ENCODE results near the gene ANO4.
"Not testable (repeated sequence)": the region's sequence is repeated elsewhere in the genome, so short reads cannot be mapped to it uniquely, and the experiment has no call there.

Gene ANO4

DNA sequence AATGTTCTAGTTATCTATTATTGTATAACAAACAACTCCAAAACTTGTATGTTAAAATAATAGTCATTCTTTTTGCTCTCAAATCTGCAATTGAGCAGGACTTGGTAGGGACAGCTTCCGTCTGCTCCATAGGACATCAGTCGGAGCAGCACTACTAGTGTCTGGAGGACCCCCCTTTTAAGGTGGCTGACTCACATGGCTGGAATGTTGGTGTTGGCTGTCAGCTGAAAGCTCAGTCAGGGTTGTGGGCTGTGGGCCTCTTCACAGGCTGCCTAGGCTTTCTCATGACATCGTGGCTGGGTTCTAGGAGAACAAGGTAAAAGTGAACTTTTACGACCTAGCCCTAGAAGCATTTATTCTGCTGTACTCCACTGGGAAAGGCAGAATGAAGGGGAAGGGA is 160.6 kb downstream of the ANO4 start:
- DNase-seq: peak; percentile 31

DNA sequence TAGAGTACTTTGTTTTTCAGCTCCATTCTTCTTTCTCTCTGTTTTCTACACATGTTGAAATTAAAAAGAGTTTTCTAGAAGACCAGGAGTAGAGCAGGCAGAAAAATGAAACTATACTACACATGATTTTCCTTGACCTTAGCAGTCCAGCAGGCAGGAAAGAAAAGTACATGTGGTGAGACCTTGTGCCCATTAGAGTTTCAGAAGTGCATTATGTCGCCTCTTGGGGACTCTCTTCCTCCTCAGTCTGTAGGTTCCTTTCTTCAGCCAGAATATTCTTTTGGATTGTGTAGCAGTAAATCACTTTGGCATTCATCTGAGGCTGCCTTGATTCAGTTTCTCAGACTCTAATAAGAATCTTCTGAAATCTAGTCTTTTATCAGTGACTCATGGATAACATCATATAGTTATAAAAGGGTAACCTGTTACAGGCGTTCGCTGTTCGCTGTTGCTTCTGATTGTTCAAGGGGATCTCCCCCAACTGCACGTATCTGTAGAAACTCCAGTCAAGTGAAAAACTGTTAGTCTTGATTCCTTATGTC is 161.8 kb downstream of the ANO4 start:
- no peak for DNase-seq

DNA sequence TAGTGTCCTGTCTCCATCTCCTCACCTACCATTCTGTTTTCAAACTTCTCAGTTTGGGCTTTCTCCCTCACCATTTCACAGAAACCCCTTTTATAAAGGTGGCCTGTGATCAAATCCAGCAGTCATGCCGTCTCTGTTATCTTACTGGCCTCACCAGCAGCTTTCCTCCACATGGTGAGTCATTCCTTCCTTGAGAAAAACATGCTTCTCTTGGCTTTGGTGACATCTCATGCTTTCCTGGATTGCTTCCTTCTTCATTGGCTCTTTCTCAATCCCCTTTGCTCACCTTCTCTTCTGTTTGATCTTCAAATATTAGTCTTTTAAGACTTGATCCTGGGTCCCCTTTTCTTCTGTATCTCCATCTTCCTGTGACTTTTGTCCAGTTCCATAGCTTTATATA is 164.9 kb downstream of the ANO4 start:
- DNase-seq: no peak

DNA sequence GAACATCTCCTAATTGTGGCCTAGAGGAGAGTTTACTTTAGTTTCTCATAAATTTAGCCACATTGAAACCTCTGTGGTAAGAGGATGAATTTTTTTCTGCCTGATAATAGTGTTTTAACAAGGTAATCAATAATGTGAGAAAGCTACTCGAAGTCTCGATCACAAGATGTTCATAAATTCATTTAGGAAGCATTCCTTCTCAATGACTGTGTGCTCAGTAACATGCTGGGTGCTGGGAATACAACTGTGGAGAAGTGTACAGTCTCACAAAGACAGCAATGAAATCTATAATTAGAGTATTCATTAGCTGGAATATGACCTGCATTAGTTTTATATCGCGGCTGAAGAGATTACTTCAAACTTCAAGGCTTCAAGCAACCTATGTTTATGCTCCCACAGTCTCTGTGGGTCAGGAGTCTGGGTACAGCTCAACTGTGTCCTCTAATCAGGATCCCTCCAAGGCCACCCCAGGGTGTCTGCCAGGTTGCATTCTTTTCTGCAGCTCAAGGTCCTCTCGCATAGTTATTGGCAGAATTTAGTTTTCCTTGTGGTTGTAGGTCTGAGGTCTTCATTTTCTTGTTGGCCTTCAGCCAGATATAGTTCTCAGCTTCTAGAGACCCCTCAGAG is 167.6 kb downstream of the ANO4 start:
- no peak for DNase-seq

DNA sequence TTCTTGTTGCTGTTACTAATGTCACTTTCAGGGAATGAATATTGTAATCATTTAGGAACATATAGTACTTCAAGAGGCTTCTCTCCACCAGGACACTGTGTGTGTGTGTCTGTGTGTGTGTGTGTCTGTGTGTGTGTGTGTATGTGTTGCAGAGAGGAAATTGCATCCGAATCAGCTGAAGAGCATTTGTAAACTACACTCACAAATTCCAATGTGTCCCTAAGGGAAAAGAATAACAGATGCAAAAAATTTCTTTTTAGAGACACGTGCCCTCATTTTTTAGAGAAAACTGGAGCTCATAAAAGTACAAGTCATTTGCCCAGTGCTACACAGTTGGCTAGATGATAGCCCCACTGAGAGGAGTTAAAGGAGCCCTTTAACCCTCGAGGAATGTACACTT is 168.8 kb downstream of the ANO4 start:
- DNase-seq: no peak

DNA sequence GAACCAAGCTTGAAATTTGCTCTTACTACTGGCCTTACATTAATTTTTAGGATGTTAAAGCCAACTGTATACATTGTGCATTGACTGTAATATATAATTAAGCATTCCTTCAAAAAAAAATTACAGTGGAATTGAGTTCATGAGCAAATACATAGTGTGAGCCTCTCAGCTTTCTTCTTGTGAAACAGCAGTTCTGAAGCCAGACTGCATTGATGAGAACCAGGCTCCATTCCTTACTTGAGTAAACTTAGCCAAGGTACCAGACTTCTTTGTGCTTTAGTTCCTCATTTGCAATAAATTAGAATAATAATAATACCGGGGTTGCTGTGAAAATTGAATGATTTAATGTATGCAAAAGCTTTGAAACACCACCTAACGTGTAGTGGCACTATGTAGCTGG is 169.5 kb downstream of the ANO4 start:
- no peak for DNase-seq

DNA sequence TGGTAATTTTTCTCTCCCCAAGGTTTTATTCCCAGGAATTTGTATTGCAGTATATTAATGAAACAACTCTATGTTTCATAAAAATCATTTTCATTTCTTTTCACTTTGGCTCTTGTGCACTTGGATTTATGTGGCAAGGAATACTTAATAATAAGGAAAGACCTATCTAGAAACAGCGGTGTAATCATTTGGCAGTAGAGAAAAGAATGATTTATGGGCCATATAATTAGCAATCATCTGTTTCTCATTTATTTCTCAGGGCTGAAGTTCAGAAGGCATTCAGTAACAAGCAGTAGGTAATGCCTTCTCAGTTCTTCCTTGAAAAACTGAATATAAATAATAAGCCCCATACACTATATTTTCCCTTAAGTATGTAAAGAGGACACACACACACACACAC is 172.6 kb downstream of the ANO4 start:
- DNase-seq: no peak

DNA sequence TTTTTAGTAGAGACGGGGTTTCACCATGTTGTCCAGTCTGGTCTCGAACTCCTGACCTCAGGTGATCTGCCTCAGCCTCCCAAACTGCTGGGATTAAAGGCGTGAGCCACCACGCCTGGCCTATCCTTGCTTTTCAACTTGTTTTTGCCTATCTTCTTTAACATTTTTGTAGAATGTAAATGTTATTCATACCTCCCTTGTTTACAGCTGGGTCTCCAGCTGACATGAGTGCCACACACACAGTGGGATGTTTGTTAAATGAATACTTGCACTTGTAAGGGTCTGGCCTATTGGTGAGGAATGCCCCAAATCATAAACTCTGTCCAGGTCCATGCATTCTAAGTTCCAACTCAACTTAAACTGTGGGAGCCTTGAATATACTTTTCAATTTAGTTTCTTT is 176.3 kb downstream of the ANO4 start:
- DNase-seq: no peak

DNA sequence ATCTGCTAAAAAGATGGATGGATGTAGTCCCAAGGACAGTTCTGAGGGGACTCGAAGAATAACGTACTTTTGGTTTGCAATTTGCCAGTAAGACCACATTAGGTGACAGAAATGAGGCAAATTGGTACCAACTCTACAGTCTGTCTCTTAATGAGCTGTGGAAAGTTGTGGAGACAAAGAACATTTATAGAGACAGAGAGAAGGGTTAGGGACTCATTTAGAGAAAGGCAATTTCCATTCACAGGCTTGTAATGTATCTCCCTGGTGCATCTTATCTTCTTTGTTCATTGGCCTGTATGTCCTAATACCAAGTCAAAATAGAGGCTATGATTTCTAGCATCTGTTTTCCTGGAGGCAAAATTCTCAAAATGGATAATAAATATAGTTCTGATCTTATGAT is 177.5 kb downstream of the ANO4 start:
- no peak for DNase-seq

DNA sequence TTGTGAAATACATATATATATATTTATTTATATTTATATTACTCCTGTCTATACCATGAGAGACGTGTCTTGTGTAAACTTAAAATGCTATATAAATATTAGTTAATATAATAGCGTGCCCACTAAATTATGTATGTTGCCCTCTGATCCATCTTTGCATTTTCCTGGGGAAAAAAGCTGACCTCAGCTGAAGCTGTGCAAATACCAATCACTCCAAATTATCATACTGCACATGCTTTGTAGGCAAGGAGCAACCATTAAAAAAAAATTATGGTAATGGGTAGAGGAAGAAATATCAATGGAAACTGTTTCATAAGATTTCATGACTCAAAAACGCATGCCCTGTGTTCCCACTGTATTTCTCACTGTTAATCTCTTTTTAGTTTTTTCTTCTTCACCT is 179.8 kb downstream of the ANO4 start:
- no peak for DNase-seq

DNA sequence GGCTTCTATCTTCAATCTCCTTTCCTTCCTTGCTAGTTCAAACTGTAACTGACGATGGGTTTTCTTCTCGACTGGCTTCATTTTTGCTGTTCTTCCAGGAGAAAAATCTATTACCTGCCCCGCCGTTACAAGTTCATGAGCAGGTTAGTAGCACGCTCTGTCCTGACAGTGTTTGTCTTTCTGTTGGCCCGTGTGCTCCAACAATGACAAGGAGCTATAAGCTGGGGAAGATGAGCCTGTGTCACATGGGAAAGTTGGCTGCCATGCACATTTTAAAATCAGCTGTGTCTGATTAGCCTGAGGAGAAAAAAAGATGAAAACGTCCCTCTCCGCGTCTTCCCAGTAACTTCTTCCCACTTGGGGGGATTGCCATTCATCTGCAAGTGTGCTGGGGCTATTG is 180.2 kb downstream of the ANO4 start:
- DNase-seq: no peak

DNA sequence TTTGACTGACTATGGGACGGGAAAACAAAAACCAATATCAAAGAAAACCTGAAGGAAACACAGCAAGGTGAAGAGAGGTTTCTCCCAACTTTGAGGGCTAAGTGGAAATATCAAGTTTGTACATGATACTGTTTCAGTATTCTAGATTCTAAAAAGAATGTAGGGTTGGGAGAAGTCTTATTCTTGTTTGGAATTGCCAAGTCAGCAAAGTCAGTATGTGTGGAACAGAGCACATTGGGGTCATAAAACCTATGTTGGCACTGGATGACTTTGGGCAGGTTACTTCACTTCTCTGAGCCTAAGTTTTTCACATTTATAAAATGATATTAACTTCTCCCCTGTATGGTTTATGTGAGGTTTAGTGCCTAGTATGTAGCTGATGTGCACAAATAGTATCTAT is 182.2 kb downstream of the ANO4 start:
- DNase-seq: no peak

DNA sequence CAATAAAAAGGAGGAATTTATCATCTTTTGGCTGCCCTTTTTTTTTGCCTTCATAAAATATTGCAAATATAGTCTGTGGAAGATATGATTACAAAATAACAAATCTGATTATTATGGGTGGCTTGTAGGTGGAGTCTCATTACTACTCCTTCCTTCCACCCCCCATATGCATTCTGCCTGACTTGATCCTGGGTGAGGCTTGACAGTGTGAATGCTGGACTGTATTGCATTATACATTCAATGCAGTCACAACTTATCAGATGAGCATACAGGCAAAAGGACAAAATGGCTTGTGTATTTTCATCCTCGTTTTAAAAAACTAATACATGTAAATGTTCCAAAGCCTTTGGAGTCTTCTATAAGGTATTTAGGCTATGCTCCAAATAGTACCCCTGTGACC is 186.3 kb downstream of the ANO4 start:
- no peak for DNase-seq

DNA sequence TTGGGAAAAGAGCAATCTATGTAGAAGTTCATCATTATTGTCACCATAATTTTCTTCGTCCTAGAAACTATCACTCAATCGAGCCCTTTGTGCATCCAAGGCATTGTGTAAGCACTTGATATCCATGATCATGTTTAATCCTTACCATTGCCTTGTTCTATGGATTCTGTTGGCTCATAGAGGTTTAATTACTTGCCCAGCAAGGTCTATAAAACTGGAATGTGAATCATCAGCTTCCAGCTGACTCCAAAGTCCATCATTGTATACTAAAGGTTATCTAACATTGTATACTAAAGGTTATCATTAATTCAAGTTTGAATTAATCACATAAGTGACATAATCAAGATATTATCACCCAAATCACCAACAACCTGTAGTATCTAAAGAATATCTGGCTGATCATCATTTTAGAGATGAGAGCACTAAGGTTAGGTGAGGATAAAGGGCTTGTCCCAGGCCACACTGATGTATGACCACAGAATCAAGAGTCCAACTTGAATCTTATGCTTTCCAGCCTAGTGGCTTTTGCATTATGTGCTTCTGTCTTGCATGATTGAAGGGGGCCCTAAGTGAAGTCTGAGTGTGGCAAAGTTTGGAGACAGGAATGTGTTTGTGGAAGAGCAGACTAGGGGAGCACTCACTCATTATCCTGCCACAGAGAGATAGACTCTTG is 188.1 kb downstream of the ANO4 start:
- no peak for DNase-seq

DNA sequence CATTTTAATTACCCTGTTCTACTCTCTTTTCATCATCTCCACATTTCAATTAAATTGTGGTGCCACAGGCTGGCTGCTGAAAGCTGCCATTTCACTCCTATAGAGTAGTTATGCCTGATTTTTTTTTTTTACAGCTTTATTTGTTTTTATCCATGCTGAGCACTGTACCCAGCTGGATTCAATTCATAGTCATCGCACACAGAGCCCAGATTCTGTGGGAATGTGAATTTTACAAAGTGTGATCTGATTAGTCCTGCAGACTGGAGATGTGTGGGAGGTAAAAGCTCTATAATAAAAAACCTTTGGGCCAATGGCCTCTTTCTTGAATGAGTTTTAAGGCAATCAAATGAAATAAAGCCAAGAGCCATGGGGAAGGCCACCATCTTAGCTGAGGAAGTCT is 190.2 kb downstream of the ANO4 start:
- no peak for DNase-seq

DNA sequence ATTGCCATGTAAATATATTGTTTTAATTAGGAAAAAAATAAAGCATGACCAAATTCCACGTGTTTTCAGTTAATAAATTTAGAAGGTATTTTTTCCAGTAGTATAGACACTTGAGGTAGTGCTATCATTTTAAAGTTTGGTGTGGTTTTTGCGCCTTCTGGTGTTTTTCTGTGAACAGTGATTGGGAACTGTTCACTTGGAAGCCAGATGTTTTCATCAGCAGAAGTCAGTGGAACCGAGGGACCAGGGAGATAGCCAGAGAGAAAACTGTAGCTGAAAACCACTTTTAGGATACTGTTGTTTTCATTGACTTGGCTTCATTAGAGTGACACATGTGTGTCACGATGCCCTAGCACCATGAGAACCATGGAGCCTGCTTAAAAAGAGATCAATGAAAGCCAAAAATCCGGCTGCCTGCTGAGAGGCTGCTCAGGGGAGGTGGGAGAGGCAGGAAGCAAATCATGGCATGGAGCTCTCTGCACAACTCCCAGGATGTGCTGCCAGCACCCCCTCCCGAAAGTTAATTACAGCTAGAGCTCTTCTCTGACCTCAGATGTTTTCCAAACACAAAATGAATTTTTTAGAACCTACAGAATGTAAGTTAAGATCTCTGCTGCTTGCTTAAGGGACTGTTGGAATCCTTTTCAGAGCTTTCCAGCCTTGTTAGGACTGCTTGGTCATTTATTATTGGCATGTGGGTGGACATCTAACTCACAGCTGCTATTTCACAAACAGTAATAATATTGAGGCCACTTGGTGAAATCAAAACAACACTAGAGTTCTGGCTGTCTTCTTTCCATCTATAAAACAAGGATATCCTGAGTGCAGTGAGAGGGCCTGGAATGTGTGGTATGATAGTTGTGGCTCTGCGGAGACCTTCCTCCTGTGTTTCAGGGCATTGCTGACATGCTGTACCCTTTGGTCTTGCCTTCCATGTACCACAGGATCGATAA is 192.3 kb downstream of the ANO4 start:
- DNase-seq: no peak

DNA sequence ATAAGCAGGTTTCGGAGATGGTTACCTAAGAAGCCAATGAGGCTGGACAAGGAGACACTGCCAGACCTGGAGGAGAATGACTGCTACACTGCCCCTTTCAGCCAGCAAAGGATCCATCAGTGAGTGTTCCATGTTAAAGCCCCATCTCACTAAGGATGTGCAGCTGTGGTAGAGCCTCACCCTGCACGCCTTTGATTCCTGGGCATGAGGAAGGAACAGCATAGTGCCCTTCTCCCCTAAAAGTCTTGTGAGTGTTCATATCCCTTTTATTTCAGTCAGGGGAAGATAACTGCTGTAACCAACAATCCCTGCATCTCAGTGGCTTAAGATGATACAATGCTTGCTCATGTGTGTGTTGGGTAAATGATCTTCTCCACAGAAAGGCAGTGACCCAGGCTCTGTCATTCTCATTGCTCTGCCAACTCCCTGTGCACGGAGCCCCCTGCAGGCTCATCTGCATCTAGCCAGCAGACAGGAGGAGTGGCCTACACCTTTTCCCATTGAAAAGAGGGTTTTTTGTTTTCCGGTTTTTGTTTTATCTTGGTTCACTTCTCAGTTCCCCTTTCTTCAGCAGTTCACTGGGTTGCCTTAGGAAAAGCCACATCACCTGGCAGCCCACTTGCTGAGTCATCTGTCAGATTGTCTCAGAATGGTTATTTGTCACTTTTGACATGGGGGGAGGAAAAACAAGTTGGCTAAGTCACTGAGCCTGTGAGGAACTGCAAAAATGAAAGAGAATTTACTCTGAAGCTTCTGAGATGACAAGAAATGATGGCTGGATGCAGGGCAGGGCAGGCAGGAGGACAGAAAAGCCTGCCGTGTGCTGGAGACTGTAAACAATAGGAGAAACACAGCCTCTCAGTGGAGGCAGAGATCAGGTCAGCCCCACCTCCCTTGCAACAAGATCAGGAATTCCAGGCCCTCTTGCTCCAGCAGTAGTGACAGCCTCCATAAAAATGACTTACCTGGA is 193.3 kb downstream of the ANO4 start:
- DNase-seq: no peak

DNA sequence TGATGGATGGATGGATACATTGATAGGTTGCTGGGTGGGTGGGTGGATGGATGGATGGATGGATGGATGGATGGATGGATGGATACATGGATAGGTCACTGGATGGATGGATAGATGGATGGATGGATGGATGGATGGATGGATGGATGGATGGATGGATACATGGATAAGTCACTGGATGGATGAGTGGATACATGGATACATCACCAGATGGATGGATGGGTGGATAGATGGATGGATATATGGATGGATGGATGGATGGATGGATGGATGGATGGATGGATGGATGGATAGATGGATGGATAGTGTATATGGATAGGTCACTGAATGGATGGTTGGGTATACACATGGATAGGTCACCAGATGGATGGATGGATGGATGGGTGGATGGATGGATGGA is 194.9 kb downstream of the ANO4 start:
- not testable (repeated sequence) for DNase-seq

DNA sequence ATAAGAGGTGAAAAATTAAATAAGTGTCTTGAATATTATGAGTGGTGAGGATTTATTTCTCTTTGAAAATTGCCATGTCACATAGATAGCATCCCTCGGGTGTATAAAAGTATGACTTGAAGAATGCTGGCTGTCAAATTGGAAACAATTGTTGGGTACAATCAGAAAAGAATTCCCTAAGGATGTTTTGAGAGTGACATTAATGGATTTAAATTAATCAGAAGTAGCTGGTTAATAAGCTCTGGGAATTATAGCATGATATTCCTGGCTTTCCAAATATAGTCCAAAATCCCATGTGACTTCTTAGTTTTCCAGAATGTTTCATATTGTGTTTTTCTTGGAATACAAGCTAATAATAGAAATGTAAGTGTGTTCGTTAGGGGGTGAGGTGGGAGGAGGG is 196.5 kb downstream of the ANO4 start:
- DNase-seq: no peak

DNA sequence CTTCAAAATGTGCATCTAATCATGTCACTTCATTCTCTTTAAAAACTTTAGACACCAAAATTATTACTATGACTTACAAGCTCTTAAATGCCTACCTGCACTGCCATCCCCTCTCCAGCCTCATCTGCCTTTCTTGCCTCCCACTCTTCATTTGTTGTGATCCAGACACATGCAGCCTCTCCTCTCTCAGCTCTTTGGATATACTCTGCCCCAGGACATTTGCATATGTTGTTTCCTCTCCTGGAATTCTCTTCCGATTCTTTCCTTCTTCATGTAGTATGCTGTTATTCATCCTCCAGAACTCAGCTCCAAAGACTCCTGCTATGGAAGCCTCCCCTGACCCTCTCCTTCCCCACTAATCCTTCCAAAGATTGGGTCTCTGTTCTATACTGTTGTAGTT is 197.6 kb downstream of the ANO4 start:
- no peak for DNase-seq

DNA sequence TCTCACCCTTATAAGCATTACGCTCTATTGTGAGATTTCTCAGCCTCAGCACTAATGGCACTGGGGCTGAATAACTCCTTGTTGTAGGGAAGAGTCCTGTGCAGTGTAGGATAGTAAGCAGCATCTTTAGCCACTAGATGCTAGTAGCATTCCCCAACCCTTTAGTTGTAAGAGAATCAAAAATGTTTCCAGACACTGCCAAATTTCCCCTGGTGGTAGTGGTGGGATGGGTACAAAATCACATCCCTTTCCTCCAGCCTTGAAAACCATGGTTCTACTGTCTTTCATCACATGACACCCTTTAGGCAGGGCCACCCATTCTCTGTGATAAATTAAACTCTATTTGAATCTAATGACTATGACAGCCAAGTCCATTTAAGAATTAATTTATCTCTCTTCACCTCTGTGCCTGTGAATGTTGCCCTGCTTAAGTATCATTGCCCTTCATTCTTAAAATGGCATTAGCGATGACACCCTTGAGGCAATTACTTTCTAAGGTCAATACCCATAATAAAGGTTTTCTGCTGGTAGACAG is 199.4 kb downstream of the ANO4 start:
- DNase-seq: no peak

DNA sequence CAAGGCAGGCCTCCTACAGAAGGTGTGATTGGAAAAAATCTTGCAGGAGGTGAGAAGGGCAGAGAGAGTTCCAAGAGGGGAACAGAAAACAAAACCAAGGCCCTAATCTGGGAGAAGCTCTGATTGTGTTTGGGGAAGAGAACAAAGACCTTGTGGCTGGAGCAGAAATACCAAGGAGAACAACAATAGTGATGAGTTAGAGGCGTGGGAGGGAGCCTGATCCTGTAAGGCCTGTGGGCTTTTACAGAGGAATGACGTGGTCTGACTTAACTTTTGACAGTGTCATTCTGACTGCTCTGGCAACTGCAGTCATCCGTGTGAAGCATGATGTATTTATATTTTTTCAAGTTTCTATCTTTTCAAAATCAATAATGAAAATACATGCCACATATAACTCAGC is 200.6 kb downstream of the ANO4 start:
- DNase-seq: no peak
